ENCODE results near the gene TSPO.

Gene TSPO

GRCh38 chr22:43179911-43180195 is 28.5 kb downstream of the TSPO start:
- DNase-seq = no peak

- DNase-seq = no peak
These were observed 29.3 kb downstream of the TSPO start for GRCh38 chr22:43180670-43181069.

- no peak for DNase-seq
These were observed 30.1 kb downstream of the TSPO start for GRCh38 chr22:43181321-43182076.

GRCh38 chr22:43182118-43182517 is 30.8 kb downstream of the TSPO start:
- DNase-seq = no peak

GRCh38 chr22:43182726-43183125 is 31.4 kb downstream of the TSPO start:
- DNase-seq = no peak

GRCh38 chr22:43183496-43184277 is 32.3 kb downstream of the TSPO start:
- no peak for DNase-seq

- no peak for DNase-seq
These were observed 34.5 kb downstream of the TSPO start for GRCh38 chr22:43185860-43186261.

- peak; percentile 70 for DNase-seq
These were observed 35.2 kb downstream of the TSPO start, which contains the start of gene TTLL12 for GRCh38 chr22:43186272-43187170. Gene TTLL12, minus strand, starts transcription at chr22:43187134. Its CDS starts 65 bp downstream, at chr22:43187069.

- DNase-seq = peak; percentile 98
These were observed 36.1 kb downstream of the TSPO start for GRCh38 chr22:43187171-43188099.

- DNase-seq = no peak
These were observed 37.6 kb downstream of the TSPO start for GRCh38 chr22:43188829-43189545.

- DNase-seq = no peak
These were observed 40.5 kb downstream of the TSPO start for GRCh38 chr22:43191831-43192230.

- no peak for DNase-seq
These were observed 46.0 kb downstream of the TSPO start for GRCh38 chr22:43197271-43197941.

- DNase-seq = no peak
These were observed 46.8 kb downstream of the TSPO start for GRCh38 chr22:43198126-43198525.

GRCh38 chr22:43198936-43199335 is 47.6 kb downstream of the TSPO start:
- DNase-seq = no peak

- no peak for DNase-seq
These were observed 48.2 kb downstream of the TSPO start for GRCh38 chr22:43199541-43199940.

- DNase-seq = no peak
These were observed 48.7 kb downstream of the TSPO start for GRCh38 chr22:43200031-43200430.

- no peak for DNase-seq
These were observed 49.2 kb downstream of the TSPO start for GRCh38 chr22:43200555-43200954.

- DNase-seq = no peak
These were observed 50.3 kb downstream of the TSPO start for GRCh38 chr22:43201486-43202219.

- no peak for DNase-seq
These were observed 51.0 kb downstream of the TSPO start for GRCh38 chr22:43202326-43202725.

- no peak for DNase-seq
These were observed 51.5 kb downstream of the TSPO start for GRCh38 chr22:43202756-43203410.

All from stimulated activated CD4-positive, alpha-beta T cell treated with anti-CD3 and anti-CD28 coated beads, Interleukin-15, amount 100 ng/mL, for 24 hours (primary cell).